Large intestine (tissue), 3 donors: ENCODE data around the gene AQP11. TPM values are rescaled to one million over a fixed set of nuclear protein-coding genes. Genes with fewer than 3 reads are reported as not detected.

Experiments used
- DNase-seq, 2 donors: peaks; one replicate each; pipeline versions ENCODE4 v3.0.0 to v3.0.0-alpha.2; 2013
- H3K27ac ChIP-seq: one replicate; pipeline ENCODE4 v1.5.1; 2013; ENCODE audit warnings: low read length
- H3K27me3 ChIP-seq: 2 replicates; pipeline ENCODE4 v1.6.1; 2013; ENCODE audit warnings: low read length; ENCODE audit not compliant: control insufficient read depth, insufficient read depth
- H3K36me3 ChIP-seq: 2 replicates; pipeline ENCODE4 v1.6.1; 2013; ENCODE audit warnings: low read length; ENCODE audit not compliant: control insufficient read depth, insufficient read depth
- H3K4me1 ChIP-seq: one replicate; pipeline ENCODE4 v1.6.1; 2013; ENCODE audit warnings: low read length; ENCODE audit not compliant: control insufficient read depth, insufficient read depth
- H3K4me3 ChIP-seq: one replicate; pipeline ENCODE4 v1.5.1; 2013; ENCODE audit warnings: low read length
- H3K9me3 ChIP-seq: one replicate; pipeline ENCODE4 v1.6.1; 2013; ENCODE audit warnings: mild to moderate bottlenecking, low read depth, low read length, moderate library complexity; ENCODE audit not compliant: control insufficient read depth
- WGBS: methylation state at CpG from one replicate; pipeline ENCODE4 v1.1.5; 2013; ENCODE audit warnings: low lambda C conversion rate; ENCODE audit not compliant: insufficient coverage; 5-methylcytosine and 5-hydroxymethylcytosine counted together
- polyA plus RNA-seq: library from polyadenylated mRNA; unstranded; fragments of 120-200 nt; gene quantifications from one replicate; pipeline ENCODE4 v1.2.1, GENCODE V29; 2013

AQP11 gene
- polyA plus RNA-seq, 1 donor, result 18.1 TPM

DNA sequence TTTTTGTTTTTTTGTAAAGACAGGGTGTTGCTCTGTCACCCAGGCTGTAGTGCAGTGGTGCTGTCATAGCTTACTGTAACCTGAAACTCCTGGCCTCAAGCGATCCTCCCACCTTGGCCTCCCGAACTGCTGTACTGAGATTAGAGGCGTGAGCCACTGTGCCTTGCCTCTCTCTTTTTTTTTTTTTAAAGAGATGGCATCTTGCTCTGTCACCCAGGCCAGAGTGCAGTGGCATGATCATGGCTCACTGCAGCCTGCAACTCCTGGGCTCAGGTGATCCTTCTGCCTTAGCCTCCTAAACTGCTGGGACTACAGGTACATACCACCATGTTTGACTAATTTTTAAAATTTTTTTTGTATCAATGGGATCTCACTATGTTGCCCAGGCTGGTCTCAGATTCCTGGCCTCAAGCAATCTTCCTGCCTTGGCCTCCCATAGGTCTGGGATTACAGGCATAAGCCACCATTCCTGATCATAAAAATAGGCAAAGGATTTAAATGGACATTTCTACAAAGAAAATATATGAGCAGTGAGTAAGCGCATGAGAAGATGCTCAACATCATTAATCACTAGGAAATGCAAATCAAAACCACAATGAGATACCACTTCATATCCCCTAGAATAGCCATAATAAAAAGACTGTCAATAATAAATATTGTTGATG lies 65.1 kb downstream of the AQP11 start:
- Histone ChIP-seq H3K4me3 (no peak overlapping the region), H3K4me1 (peaks cover 2% of the 10 kb centered on the region), H3K36me3 (no peaks in the 10 kb centered on the region), H3K27me3 (no peaks in the 10 kb centered on the region), H3K9me3 (no peaks in the 10 kb centered on the region), H3K27ac (no peak overlapping the region)
- no peak for DNase-seq
- 80% methylated on average over 1 of the region's 4 CpGs for WGBS

DNA sequence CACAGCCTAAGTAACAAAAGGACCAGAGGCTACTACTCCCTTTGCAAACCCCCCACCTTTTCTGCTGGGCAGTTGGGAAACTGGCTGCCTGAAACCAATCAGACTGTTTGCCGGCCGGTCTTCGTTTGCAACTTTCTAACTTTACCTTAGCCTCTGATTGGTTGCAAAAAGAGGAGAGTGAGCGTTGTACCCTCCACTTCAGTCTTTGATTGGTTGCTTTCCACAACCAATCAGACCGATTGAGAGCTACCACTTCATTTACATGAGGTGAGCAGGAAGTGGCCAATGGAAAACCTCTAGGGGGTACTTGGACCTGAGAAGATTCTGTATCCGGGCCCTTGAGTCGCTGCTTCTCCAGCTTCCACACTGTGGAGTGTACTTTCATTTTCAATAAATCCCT lies 66.6 kb downstream of the AQP11 start:
- no peaks in the 10 kb centered on the region for H3K4me1 ChIP-seq
- H3K27me3 ChIP-seq, result no peaks in the 10 kb centered on the region
- H3K36me3 ChIP-seq, result no peaks in the 10 kb centered on the region
- DNase-seq, result no peak
- WGBS, result 100% methylated on average over 1 of the region's 7 CpGs
- H3K9me3 ChIP-seq, result no peaks in the 10 kb centered on the region
- H3K4me3 ChIP-seq, result no peak overlapping the region
- H3K27ac ChIP-seq, result no peak overlapping the region

DNA sequence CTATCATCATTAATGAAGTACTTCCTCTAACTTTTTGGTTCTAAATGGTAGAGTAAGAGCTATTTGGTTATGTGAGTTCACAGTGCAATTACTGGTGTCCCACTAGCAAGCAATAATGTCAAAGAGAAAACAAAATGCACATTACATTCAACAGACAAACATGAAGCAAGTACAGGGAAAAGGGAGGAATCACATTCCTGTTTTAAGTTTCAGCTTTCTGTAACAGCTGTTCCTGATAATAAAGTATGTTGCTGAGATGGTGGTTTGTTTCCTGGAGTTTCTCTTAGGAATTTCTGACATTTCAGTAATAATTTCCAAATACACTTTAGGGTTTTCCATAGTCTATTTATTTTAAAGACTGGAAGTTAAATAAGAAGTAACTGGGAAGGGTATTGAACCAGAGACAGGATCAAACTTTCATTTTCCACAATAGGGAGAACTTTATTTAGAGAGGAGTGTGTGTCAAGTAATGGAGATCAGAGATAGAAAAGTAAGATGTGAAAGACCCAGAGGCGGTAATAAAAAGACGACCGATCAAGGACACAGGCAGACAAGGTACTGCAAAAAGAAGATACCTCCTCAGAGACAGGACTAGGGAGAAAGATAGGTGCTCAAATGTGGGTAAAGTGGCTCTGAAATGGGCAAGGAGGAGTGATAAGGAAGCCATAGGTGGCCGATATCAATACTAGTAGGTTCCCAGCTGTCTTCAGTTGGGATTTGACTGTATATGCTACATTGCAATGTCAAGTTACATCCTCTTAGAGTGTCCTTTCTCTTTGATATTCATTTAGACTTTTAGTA lies 68.7 kb downstream of the AQP11 start:
- no peak overlapping the region for H3K4me3 ChIP-seq
- no peaks in the 10 kb centered on the region for H3K36me3 ChIP-seq
- no peak overlapping the region for H3K27ac ChIP-seq
- no peak for DNase-seq
- H3K27me3 ChIP-seq, result no peaks in the 10 kb centered on the region
- WGBS, result 59% methylated on average over 3 of the region's 4 CpGs
- H3K9me3 ChIP-seq, result no peaks in the 10 kb centered on the region
- no peaks in the 10 kb centered on the region for H3K4me1 ChIP-seq

Other genes starting within 250 kb of the AQP11 start
- 81.0 TPM for gene PAK1, start 115.9 kb upstream of the AQP11 start, polyA plus RNA-seq
- gene CLNS1A, start 47.8 kb downstream of the AQP11 start, polyA plus RNA-seq, result 165 TPM
- gene RSF1, start 230.8 kb downstream of the AQP11 start, polyA plus RNA-seq, result 32.1 TPM
- 61.4 TPM for gene AAMDC, start 231.2 kb downstream of the AQP11 start, polyA plus RNA-seq